HG02852 (cell line): ENCODE data around the gene ZSWIM7.

Source experiments
- ATAC-seq: cut with Tn5 transposase; IDR thresholded peaks from one replicate; pipeline ENCODE4 v1.9.1; 2021; ENCODE audit warnings: mild to moderate bottlenecking, moderate library complexity; ENCODE audit not compliant: unreplicated experiment

ZSWIM7 gene

DNA sequence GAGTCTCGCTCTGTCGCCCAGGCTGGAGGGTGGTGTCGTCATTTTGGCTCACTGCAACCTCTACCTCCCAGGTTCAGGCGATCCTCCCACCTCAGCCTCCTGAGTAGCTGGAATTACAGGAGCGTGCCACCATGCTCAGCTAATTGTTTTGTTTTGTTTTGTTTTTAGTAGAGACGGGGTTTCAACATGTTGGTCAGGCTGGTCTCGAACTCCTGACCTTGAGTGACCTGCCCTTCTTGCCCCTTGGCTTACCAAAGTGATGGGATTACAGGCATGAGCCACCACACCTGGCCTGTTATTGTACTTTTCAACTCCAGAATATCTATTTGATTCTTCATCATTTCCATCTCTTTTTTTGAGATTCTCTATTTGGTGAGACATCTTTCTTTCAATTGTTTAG is 63.6 kb downstream of the ZSWIM7 start:
- no peak for ATAC-seq

DNA sequence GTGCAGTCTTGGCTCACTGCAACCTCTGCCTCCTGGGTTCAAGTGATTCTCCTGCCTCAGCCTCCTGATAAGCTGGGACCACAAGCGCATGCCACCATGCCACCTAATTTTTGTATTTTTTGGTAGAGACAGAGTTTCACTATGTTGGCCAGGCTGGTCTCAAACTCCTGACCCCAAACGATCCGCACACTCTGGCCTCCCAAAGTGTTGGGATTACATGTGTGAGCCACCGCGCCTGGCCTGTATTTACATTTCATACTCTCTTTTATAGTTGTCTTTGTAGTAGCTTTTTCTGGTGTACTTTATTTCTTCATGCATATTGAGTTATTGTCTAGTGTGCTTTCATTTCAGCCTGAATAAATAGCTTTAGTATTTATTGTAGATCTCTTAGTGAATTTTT is 64.6 kb downstream of the ZSWIM7 start:
- no peak for ATAC-seq

DNA sequence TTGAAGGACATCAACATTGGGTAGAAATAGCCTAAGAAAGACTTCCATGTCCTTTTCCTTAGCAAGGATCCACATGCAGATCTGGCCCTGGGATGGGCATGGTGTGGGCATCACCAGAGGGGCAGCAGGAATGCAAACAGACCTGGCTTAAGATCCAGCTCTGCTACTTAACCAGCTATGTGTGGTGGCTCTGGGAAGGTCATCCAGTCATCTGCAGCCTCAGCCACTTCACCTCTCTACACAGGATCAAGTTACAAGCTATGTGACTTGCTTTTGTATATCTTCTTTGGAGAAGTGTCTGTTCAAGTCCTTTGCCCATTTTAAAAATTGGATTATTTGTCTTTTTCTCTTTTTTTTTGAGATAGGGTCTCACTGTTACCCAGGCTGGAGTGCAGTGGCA is 68.1 kb downstream of the ZSWIM7 start:
- no peak for ATAC-seq

DNA sequence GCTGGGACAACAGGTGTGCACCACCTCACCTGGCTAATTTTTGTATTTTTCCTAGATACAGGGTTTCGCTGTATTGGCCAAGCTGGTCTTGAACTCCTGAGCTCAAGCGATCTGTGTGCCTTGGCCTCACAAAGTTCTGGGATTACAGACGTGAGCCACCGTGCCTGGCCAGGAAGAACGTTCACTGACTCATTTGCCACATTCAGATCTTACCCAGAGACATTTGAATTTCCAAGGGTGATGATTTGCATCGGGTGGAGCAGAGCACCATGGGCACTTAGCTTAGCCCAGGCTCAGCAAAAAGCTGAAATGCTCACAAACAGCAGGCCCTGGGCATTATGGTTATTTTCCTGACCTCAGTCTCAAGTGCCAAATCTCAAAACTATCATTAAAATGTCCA is 69.1 kb downstream of the ZSWIM7 start:
- ATAC-seq, result no peak

DNA sequence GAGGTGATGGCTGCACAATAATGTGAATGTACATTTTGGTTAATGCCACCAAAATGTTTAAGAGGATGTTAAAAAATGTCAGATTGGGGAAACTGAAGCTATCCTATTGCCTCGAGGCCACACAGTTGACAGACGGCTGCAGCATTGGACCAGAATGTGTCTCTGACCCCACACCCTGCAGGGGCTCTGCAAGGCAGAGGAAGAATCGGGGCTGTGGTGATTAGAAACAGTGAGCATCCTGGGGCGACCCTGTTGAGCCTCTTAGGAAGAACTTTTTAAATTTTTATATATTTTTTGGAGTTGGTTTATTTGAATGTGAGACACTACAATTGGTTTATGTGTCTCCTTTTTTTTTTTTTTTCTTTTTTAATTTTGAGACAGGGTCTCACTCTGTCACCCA is 69.6 kb downstream of the ZSWIM7 start:
- ATAC-seq, result no peak

DNA sequence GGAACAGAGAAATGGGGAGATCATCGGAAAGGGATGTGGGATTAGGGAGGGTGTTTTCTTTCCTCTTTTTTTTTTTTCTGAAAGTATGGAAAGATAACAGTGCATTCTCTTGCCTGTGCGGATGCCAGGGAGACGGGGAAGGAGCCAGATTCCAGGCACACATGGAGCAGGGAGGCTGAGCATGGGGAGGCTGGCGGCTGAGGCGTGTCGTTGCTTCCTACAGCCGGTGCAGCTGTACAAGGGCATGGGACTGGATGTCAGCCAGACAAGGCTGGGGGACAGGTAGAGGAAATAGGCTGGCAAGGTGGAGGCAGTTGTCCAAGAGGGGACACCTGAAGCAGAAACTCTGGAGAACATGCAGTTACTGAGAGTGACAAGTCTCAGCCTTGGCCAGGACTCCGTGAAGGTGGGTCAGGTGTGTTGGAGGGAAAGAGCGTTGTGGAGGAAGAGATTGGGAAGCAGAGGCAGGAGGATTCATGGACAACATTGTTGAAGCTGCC is 71.2 kb downstream of the ZSWIM7 start:
- no peak for ATAC-seq
